ENCODE measurements around the gene BAHD1.

DNA sequence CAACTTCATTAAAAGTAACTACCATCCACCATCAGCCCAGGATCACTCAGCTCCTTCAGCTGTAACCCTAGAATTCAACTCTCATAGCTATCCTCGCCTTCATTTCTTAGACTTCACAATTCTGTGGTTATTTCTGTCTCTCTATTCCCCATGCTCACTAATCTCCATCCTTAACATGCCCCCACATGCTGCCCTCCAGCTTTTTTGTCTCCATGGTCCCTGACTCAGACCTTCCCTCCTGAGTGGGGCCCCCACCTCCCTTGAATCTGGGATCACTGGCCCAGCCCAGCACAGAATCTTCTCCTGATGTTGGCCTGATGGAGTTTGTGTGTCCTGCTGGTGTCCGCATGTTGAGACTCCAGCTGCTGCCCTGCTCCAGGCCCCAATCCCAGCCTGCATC lies 71.7 kb downstream of the BAHD1 start:
- TF ChIP-seq POLR2A (IDR thresholded peaks at IDR 0.05; ENCODE audit: low read length): no peak
- no peak for TF ChIP-seq GATA1 (IDR thresholded peaks at IDR 0.05; ENCODE audit: low read depth, low read length)
